SU-DHL-6 (cell line): ENCODE measurements around the gene ACRBP.

Experiments used
- H2AFZ ChIP-seq: fragments of 200-600 bp; sonication (generic); 2 replicates; pipeline ENCODE4 v1.6.1; 2014; ENCODE audit warnings: low read depth, mild to moderate bottlenecking, moderate library complexity, mixed read lengths, antibody characterized with exemption, low read length; ENCODE audit not compliant: severe bottlenecking
- H3F3A ChIP-seq: fragments of 200-600 bp; shearing (Covaris generic); 2 replicates; pipeline ENCODE4 v1.6.0; 2016; ENCODE audit warnings: antibody characterized with exemption, mild to moderate bottlenecking; ENCODE audit not compliant: insufficient read depth
- H3K27ac ChIP-seq: fragments of 200-600 bp; sonication (generic); 2 replicates; pipeline ENCODE4 v1.5.1; 2016; ENCODE audit warnings: low read depth, mild to moderate bottlenecking, low read length, moderate library complexity, mixed read lengths
- H3K27me3 ChIP-seq: fragments of 200-600 bp; sonication (generic), shearing (Covaris generic); 2 replicates; pipeline ENCODE4 v1.6.0; 2014; ENCODE audit warnings: mild to moderate bottlenecking, low read length
- H3K36me3 ChIP-seq: fragments of 200-600 bp; sonication (generic); 2 replicates; pipeline ENCODE4 v1.6.1; 2014; ENCODE audit warnings: mild to moderate bottlenecking, low read length, mixed read lengths
- H3K4me2 ChIP-seq: fragments of 300-600, 200-600 bp; shearing (Covaris generic), sonication (generic); 2 replicates; pipeline ENCODE4 v1.6.0; 2014; ENCODE audit warnings: low read length, low read depth, mild to moderate bottlenecking; ENCODE audit not compliant: poor library complexity, severe bottlenecking
- H3K4me3 ChIP-seq: fragments of 200-600 bp; sonication (generic); 2 replicates; pipeline ENCODE4 v1.5.1; 2014; ENCODE audit warnings: antibody characterized with exemption, low read length, mild to moderate bottlenecking, mixed read lengths; ENCODE audit not compliant: insufficient read depth, poor library complexity, severe bottlenecking
- H3K79me2 ChIP-seq: fragments of 200-600 bp; sonication (generic); 2 replicates; pipeline ENCODE4 v1.6.1; 2014; ENCODE audit warnings: mild to moderate bottlenecking, low read length, moderate library complexity; ENCODE audit not compliant: insufficient read depth
- H3K9ac ChIP-seq: fragments of 200-600 bp; sonication (generic); 2 replicates; pipeline ENCODE4 v1.7.0; 2014; ENCODE audit warnings: mild to moderate bottlenecking, low read length
- H3K9me2 ChIP-seq: fragments of 200-600 bp; sonication (generic); replicated peaks from 2 replicates; pipeline ENCODE4 v1.6.1; 2014; ENCODE audit warnings: low read length; ENCODE audit not compliant: insufficient read depth
- H3K9me3 ChIP-seq: fragments of 200-600 bp; sonication (generic); 2 replicates; pipeline ENCODE4 v1.6.1; 2014; ENCODE audit warnings: low read length, mixed read lengths; ENCODE audit not compliant: insufficient read depth
- H4K20me1 ChIP-seq: fragments of 200-600 bp; sonication (generic); 2 replicates; pipeline ENCODE4 v1.6.1; 2014; ENCODE audit warnings: low read depth, mild to moderate bottlenecking, antibody characterized with exemption, low read length, moderate library complexity, mixed read lengths
- CTCF ChIP-seq: fragments of 200-600 bp; sonication (generic); IDR thresholded peaks from one replicate; pipeline ENCODE4 v1.5.1; 2017; ENCODE audit warnings: antibody characterized with exemption, mild to moderate bottlenecking, low read length, moderate library complexity; ENCODE audit not compliant: insufficient read depth, poor library complexity, severe bottlenecking
- EZH2phosphoT487 ChIP-seq: fragments of 200-600 bp; sonication (generic), shearing (Covaris generic); conservative IDR thresholded peaks from 2 replicates; pipeline ENCODE4 v1.6.1; 2018; ENCODE audit warnings: mild to moderate bottlenecking, antibody characterized with exemption, low read length, moderate library complexity, mixed read lengths

ACRBP gene

GRCh38 chr12:6627616-6628015, 19.6 kb downstream of the ACRBP start:
- no peak for TF ChIP-seq CTCF
- TF ChIP-seq EZH2phosphoT487: no peak
- H3K79me2 ChIP-seq: peaks cover 9% of the 10 kb centered on the region
- H2AFZ ChIP-seq: no peak overlapping the region
- no peaks in the 10 kb centered on the region for H3K9me3 ChIP-seq
- peak overlapping the region; percentile 71 for H3K4me2 ChIP-seq
- H3K27me3 ChIP-seq: no peaks in the 10 kb centered on the region
- peak overlapping the region; percentile 42 for H3K4me3 ChIP-seq
- no peaks in the 10 kb centered on the region for H3K9me2 ChIP-seq
- no peaks in the 10 kb centered on the region for H3K36me3 ChIP-seq
- peaks cover 29% of the 10 kb centered on the region for H3F3A ChIP-seq
- H3K9ac ChIP-seq: peak overlapping the region; percentile 49
- peak overlapping the region; percentile 82 for H3K27ac ChIP-seq
- H4K20me1 ChIP-seq: no peaks in the 10 kb centered on the region

- Histone ChIP-seq H2AFZ (no peak overlapping the region), H4K20me1 (no peaks in the 10 kb centered on the region), H3K27me3 (no peaks in the 10 kb centered on the region), H3K27ac (peak overlapping the region; percentile 82), H3K4me3 (peak overlapping the region; percentile 42), H3K9me3 (no peaks in the 10 kb centered on the region), H3K79me2 (peaks cover 9% of the 10 kb centered on the region), H3F3A (peaks cover 29% of the 10 kb centered on the region), H3K9me2 (no peaks in the 10 kb centered on the region), H3K9ac (peak overlapping the region; percentile 49; the same call in 1 of the 2 replicates), H3K36me3 (no peaks in the 10 kb centered on the region), H3K4me2 (peak overlapping the region; percentile 71)
- no peak for TF ChIP-seq EZH2phosphoT487
- TF ChIP-seq CTCF: no peak
Observed at GRCh38 chr12:6626654-6627283, 20.5 kb downstream of the ACRBP start.

DNA sequence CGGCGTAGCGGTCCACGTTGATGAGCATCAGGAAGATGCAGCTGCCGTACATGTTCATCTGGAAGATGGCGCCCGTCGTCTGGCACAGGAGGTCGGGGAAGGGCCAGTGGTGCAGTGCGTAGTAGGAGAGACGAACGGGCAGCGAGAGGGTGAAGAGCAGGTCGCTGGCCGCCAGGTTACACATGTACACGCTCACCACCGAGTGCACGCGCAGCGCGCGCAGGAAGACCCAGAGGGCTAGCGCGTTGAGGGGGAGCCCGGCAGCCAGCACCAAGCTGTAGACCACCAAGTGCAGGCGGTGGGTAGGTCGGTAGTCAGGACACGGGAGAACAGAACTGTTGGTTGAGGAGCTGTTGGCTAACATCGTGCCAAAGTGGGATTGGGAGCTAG, 26.4 kb downstream of the ACRBP start:
- Histone ChIP-seq H3K27ac (peak overlapping the region; percentile 40; the same call in 1 of the 2 replicates), H4K20me1 (no peaks in the 10 kb centered on the region), H3K36me3 (no peaks in the 10 kb centered on the region), H3K4me2 (peak overlapping the region; percentile 42), H3K4me3 (peak overlapping the region; percentile 30), H3K27me3 (no peaks in the 10 kb centered on the region), H3K79me2 (peaks cover 8% of the 10 kb centered on the region; the same call in 1 of the 2 replicates), H3F3A (peaks cover 22% of the 10 kb centered on the region), H3K9ac (peak overlapping the region; percentile 54), H3K9me3 (no peaks in the 10 kb centered on the region), H3K9me2 (no peaks in the 10 kb centered on the region), H2AFZ (no peak overlapping the region)
- TF ChIP-seq CTCF (no peak), EZH2phosphoT487 (no peak)
